GM18861 (cell line): ENCODE measurements around the gene PFKFB3.
"Not testable (repeated sequence)": the region's sequence is repeated elsewhere in the genome, so short reads cannot be mapped to it uniquely, and the experiment has no call there.

Source experiments
- ATAC-seq: cut with Tn5 transposase; IDR thresholded peaks from one replicate; pipeline ENCODE4 v1.9.1; 2021; ENCODE audit not compliant: unreplicated experiment

Gene PFKFB3

GRCh38 chr10:6177880-6178281, 24.9 kb upstream of the PFKFB3 start:
- no peak for ATAC-seq

- ATAC-seq, result no peak
Observed at GRCh38 chr10:6178581-6178980, 24.2 kb upstream of the PFKFB3 start.

DNA sequence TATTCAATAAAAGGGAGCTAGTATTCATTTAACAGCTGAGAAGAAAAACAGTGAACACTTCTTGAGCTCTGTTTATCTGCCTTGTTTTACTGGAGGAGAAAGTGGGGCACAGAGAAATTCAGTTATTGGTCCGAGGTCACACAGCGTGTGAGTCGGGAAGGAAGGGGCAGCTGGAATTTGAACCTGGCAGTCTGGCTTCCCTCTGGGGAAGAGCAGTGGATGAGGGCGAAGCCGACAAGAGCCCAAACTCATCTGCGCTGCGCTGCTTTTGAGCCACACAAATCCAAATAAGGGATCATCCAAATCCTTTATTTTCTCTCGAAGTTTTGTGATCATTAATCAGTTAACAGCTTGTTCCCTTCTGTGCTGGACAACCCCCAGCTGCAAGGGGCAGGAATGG, 23.7 kb upstream of the PFKFB3 start:
- ATAC-seq, result no peak

GRCh38 chr10:6180480-6181110, 22.1 kb upstream of the PFKFB3 start:
- ATAC-seq, result no peak

- ATAC-seq, result no peak
Observed at GRCh38 chr10:6181249-6181648, 21.5 kb upstream of the PFKFB3 start.

- ATAC-seq, result no peak
Observed at GRCh38 chr10:6182454-6183098, 20.2 kb upstream of the PFKFB3 start.

GRCh38 chr10:6185039-6185716, 17.6 kb upstream of the PFKFB3 start:
- ATAC-seq, result no peak

GRCh38 chr10:6186894-6187256, 15.9 kb upstream of the PFKFB3 start:
- ATAC-seq, result no peak

GRCh38 chr10:6187278-6187677, 15.5 kb upstream of the PFKFB3 start:
- peak; percentile 66 for ATAC-seq

- ATAC-seq, result not testable (repeated sequence)
Observed at GRCh38 chr10:6190033-6190432, 12.7 kb upstream of the PFKFB3 start.

DNA sequence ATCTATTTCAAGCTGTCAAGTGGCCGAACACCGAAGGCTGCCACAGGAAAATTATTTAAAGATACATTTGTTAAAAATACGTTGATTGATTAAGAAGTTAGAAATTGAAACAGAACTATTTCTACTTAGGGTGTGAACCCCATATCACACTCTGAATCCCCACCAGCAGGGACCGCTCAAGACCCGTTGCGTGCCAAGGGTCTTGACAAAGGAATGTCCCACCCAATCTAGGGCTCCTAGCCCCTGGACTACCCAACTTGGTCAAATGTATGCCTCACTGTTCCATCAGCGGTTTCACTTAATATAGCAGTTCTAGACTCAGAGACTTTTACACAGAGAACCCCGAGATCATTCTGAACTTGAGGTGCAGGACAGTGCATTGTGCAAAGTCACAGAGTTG, 11.6 kb upstream of the PFKFB3 start:
- ATAC-seq, result no peak

- ATAC-seq, result no peak
Observed at GRCh38 chr10:6191569-6191968, 11.2 kb upstream of the PFKFB3 start.

DNA sequence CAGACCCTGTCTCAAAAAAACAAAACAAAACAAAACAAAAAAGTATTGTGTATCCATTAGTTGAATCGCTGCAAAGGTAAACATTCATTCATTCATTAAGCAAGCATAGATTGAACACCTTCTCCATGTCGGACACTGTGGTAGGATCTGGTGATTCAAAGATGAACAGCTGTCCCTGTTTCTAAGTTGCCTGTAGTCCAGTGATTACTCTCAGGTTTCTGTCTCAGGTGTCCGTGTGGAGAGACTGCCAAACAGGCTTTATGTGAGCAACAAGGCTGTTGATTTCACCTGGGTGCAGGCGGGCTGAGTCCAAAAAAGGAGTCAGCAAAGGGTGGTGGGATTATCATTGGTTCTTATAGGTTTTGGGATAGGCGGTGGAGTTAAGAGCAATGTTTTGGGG, 9.4 kb upstream of the PFKFB3 start:
- not testable (repeated sequence) for ATAC-seq

DNA sequence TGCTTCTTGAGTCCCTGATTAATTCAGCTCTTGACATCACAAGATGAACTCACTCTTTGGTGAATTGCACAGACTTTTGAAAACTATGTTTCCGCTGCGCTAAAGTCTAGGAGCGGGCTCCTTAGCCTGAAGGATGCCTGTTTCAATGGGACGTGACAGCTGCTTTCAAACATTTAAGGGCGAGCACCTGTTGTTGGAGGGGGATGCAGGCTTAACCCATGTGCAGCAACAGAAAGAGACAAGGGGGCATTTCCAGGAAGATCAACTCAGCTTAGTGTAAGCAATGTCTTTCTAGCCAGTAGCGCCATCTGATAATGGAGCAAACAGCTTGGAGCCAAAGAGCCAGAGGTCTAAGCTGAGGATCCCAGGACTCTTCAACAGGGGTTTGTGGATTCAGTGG, 8.4 kb upstream of the PFKFB3 start:
- no peak for ATAC-seq

- ATAC-seq, result no peak
Observed at GRCh38 chr10:6195376-6195775, 7.4 kb upstream of the PFKFB3 start.

DNA sequence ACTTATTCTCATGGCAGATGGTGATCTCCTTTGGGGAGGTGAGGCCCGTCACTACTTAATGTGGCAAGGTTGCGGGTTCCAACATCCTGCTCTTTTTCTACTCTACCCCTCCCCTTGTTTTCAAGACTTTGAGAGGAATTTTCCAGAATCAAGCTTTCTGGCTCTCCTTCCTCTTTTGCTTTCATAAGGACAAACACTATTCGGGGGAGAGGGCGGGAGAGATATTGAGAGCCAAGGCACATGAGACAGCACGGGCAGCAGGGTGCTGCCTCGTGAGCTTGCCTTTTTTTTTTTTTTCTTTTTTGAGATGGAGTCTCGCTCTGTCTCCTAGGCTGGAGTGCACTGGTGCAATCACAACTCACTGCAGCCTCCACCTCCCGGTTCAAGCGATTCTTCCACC, 6.9 kb upstream of the PFKFB3 start:
- ATAC-seq, result no peak

GRCh38 chr10:6196524-6196923, 6.2 kb upstream of the PFKFB3 start:
- ATAC-seq, result not testable (repeated sequence)

DNA sequence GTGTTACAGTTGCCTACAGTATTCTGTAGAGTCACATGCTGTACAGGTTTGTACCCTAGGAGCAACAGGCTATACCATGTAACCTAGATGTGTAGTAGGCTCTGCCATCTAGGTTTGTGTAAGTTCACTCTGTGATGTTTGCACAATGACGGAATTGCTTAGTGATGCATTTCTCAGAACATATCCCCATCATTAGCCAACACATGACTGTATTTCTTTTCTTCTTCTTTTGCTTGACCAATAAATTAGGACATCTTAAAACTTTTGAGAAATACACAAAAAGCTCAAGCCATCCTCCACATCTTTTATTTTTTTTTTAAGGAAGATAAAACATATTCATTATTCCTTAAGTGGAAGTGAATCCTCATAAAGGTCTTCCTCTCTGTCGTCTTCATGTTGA, 5.4 kb upstream of the PFKFB3 start:
- no peak for ATAC-seq

GRCh38 chr10:6198171-6198570, 4.6 kb upstream of the PFKFB3 start:
- ATAC-seq, result no peak

- no peak for ATAC-seq
Observed at GRCh38 chr10:6199131-6199733, 3.5 kb upstream of the PFKFB3 start.

GRCh38 chr10:6200440-6200733, 2.3 kb upstream of the PFKFB3 start:
- no peak for ATAC-seq
